GM19025 (cell line): ENCODE measurements around the gene GNAT2.
A peak's percentile ranks its signal among the peaks of the same experiment; 100 is the strongest.

ENCODE experiments used
- ATAC-seq: cut with Tn5 transposase; IDR thresholded peaks from one replicate; pipeline ENCODE4 v1.9.1; 2021; ENCODE audit warnings: mild to moderate bottlenecking, low read depth, moderate library complexity; ENCODE audit not compliant: unreplicated experiment

Gene GNAT2

DNA sequence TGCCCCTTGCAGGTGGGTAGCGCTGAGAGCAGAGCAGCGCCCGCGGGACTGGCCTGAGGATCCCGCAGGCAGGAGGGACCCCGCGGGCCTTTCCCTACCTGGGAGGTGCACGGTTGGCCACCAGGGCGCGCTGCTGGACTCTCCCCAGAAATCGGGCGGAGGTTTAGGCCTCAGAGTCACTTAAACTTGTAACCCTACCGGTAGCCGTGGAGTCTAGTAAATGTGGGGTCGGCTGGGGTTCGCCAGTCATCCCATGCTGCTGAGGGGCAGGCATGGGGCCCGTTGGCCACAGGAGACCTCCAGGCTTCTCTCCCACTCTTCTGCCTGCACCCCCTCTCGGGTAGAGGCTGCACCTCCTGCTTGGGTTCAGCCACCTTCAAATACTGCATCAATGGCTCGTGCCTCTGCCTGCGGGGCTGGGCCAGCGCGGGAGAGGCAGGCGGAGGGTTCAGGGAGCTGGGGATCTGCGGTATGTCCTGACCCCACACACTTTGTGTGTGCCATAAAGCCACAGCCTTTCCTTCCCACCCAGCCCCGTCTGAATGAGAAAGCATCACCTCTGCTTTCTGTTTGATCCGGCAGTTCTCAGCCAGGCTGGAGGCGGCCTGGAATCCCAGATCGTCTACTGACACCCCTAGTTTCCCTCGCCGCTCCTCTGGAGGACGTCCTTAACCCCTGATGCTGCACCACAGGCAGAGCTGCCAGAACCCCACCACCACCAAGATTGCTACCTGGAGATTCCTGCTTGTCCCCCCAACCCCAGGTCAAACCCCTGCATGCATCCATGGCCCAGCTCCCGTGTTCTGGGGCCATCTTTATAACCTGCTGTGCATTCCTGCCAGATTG is 24.2 kb upstream of the GNAT2 start:
- peak; percentile 87 for ATAC-seq

DNA sequence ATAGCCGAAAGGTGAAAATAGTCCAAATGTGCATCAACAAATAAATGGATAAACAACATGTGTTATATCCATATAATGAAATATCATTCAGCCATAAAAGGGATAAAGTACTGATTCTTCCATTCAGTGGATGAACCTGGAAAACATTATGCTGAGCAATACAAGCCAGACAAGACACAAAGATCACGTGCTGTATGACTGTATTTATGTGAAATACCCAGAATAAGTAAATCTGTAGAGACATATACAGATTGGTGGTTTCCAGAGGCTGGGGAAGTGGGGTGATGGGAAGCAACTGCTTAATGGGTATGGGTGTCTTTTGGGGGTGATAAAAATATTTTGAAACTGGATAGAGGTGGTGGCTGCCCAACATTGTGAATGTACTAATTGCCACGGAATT is 23.2 kb upstream of the GNAT2 start:
- ATAC-seq: no peak

DNA sequence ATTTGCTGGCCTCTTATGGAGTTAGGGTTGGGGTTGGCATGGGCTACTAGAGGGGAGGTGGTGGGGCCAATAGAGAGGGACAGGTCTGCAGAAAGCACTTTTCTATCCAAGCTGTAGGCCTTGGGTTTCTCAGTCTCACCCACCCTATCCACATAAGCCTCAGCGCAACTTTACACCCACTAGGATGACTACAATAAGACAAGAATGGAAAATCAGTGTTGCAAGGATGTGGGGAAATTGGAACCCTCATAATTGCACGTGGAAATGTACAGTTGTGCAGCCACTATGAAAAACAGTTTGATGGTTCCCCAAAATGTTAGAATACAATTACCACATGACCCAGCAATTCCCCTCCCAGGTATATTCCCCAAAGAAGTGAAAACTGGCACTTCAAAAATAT is 22.4 kb upstream of the GNAT2 start:
- no peak for ATAC-seq

GRCh38 chr1:109641078-109641740 is 21.8 kb upstream of the GNAT2 start:
- ATAC-seq: no peak

DNA sequence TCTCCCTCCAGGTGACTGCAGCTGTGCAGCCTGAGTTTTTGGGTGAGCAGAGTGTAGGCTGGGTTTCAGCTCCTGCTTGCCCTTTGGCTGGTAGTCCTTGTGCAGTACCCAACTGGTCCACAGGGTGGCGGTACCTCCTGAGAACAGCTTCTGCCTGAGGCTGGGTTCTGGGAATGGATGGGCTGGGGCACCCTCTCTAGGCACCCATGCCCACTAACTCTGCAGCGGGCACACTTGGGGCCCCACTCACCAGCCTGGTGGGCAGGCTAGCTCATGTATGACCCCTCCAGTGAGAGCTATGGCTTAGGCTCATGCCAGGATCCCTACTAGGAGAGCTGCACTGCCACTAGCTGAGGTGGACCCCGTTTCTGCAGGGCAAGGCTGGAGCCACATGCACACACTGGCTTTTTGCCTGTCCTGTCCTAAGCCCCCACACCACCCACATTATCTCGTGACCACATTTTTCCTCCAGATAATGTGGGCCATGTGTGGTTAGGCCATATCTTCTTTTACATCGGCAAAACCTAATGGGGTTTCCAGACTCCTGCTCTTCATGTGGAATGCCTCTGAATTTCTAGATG is 21.0 kb upstream of the GNAT2 start:
- no peak for ATAC-seq

GRCh38 chr1:109639841-109640184 is 20.4 kb upstream of the GNAT2 start:
- ATAC-seq: no peak

- ATAC-seq: no peak
Observed at GRCh38 chr1:109639063-109639840, 19.8 kb upstream of the GNAT2 start.

DNA sequence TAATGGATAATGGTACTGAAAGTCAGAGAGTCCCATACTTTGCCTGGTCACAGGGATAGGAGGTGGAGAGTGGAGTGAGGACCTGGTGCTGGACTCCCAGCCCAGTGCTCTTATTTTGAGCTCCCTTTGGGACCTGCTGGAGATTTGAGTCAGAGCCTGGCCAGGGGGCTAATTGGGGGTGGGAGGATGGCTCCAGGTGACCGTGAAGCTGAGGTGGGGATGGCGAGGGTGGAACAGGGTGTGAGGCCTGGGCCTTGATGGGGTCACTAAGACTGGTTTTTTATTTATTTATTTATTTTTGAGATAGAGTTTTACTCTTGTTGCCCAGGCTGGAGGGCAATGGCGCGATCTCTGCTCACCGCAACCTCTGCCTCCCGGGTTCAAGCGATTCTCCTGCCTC is 18.0 kb upstream of the GNAT2 start:
- ATAC-seq: no peak

DNA sequence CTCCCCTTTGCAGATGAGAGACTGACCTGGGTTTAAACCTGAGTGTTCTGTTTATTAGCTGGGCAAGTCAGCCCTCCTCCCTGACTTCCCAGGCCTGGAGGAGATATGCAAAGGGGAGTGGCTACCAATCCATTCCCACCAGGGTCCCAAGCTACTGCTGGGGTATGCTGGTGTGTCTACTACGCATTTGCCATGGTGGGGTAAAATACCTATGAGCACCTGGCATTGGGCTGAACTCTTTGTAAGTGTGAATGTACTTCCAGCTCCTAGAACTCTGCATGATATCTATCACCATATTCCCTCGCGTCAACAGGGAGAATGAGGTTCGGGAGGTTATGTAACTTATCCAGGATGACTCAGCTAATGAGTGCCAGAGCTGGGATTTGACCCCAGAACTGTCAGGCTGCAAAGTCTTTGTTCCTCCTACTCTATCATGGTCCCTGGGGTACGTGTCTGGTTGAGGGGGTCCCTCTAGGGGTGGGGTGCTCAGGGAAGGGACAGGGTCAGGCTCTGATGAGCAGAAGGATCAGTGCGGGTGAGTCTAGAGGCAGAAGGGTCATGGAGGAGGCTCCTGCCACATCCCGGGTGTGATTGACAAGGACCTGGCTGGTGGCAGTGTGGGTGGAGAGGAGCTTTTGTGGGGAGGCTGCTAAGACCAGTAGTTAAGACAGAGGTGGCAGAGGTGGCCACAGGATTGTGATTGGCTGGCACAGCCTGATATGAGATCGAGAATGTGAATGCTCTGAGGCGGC is 17.0 kb upstream of the GNAT2 start:
- no peak for ATAC-seq

DNA sequence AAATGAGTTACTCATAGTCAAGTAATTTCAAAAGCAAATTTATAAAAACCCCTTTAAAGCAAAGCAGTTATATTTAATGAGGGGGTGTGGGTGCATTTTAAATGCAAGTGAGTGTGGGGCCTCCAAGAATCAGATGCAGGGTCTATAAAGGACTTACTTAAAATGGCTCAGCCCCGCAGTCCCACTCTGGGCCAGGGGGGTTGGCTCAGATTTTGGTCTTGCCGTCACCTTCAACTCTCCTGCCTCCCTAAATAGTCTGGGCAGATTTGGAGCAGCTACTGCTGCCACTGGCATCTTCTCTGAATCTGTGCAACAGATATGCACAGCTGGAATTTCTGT is 16.4 kb upstream of the GNAT2 start:
- ATAC-seq: no peak

DNA sequence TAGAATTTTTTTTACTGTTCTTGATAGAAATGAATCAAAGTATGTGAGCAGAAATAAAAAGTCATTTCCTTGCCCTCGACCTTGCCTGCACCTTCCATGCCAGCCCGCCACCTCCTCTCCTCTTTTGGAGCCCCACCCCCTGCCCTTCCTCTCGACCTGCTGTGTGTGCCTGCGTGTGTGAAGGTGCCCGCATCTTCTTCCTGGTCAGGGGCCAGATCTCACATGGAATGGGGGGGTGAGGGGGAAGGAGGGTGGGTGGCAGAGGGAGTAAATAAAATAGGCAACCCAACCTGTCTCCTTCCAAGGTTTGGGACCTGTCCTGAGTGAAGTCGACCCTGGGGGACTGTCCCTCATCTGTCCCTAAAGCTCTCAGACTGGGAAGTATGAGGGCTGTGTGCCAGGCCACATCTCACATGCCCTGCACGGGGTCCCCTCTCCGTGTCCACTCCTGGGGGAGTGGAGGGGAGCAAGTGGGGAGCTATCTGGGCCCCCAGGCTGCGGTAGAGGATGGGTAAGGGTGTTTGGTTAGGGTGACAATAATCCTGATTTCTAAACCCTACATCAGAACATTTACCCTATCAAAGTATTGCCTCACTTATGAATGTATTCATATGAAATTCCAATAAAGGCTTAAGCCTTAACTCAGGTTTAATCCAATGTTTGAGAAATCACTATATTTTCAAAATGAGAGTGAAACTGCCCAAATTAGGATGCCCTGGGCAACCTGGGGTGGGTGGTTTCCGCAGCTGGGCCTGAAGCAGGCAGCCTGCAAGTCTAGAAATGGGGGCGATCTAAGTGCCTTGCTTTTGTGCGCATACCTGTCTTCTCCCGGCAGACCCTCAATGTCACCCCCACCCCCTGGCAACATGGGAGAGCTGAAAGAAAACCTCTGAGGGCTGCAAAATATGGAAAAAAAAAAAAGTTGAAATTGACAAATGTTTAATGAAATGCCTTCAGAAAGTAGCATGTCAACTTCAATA is 15.6 kb upstream of the GNAT2 start:
- no peak for ATAC-seq

DNA sequence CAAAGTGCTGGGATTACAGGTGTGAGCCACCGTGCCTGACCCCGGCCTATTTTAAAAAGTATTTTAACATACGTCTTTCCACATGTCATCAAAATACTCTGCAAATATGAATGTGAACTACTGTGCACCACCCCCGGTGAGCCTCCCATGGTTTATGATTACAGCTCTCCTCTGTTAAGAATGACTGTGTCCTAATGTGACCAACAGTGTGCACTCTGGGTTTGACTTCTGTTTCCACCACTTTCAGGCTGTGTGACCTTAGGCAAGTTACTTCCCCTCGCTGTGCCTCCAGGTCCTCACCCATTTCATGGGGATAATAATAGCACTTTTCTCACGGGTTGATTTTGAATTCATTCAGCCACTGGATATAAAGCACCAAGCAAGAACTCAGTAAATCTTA is 14.9 kb upstream of the GNAT2 start:
- ATAC-seq: no peak

DNA sequence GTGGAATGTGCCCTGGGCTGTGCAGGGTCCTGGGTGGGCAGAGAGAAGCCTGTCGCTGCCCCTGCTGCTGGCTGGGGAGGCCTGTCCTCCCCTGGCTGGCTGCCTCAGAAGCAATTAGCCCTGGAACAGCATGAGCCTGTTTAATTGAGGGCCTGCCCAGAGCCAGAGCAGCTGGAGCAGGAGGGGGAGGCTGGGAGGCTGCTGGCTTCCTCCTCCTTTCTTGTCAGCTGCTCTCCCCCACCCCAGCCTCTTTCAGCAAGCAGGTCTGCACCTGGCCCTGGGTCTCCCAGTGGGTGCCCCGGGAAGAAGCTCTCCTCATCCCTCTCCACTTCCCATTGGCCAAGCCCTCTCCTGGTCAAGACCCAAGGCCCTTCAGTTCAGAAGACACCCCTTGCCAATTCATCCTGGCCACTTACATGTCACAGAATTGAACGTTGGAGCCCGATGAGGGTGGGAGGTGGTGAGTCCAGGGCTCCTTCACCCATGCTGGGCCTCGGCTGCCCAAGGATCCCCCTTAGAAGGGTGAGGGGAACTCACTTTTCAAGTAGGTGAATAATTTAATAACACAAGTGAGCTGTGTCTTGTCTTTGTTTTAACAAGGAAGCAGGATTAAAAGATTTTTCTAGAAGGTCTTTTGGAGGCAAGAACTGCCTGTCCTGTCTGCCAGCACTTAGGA is 13.4 kb upstream of the GNAT2 start:
- ATAC-seq: no peak

DNA sequence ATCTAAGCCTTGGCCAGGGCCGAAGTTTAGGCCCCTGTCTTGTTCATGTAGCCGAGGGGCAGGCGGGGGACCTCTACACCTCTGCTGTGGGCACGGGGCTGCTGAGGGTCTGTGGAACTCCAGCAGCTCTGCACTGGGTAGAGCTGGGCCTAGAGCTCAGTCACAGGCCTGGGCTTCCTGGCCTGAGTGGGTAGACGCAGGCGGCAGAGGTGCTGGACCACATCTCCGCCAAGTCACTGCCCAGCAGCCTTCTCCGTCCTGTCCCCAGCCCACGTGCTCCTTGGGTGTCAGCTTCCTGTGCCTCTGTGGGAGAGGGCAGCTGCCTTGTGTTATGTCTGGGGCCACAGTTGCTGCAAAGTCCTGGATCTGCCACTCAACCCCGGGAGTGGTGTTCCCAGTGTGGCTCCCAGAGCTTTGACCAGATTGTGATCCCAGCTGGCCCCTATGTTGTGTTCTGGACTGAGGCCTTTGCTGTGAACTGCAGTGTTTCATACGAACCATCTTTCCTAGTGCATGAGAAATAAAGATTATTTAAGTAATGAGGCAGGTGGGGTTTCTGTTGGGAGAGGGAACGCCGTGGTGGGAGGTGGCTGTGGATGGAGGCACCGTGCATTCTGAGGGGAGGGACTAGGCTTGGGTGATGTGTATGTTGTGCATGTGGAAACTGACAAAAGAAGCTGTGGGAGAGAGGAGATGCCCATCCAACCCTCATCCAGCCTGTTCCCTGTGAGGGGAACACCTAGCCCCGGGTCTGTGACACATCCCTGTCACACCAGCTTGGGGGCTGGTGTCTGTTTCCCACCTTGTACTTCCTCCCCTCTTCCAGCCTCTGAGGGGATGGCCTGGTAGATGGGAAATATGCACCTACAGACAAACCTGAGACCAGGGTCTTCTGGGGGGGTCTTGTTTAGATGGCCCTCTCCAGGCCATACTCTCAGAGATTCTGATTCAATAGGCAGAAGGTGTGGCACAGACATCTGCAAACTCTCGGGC is 12.4 kb upstream of the GNAT2 start:
- ATAC-seq: no peak

DNA sequence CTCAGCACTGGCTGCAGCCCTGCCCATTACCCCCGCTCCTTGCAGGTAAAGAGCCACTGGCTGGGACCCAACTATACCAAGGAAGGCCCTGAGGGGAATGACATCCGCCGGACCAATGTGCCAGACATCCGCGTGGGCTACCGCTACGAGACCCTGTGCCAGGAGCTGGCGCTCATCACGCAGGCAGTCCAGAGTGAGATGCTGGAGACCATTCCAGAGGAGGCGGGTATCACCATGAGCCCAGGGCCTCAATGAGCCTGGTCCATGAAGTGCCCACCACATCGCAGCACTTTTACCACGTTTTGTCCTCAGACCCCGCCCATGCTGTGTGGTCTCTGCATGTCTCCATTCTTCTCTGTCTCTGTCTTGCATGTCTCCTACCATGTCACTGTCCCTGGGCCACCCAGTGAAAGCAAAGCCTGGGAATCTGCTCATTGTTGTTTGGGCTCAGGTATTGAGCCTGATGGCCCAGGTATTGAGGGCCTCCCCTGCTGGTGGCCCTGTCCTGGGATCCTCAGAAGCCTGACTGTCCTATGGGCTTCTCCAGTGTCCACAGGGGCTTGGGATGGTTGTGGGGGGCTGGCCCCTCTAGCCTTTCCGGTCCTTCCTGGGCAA is 11.6 kb upstream of the GNAT2 start:
- no peak for ATAC-seq

- ATAC-seq: no peak
Observed at GRCh38 chr1:109630081-109630897, 10.9 kb upstream of the GNAT2 start.
